Mesothelial cell of epicardium (in vitro differentiated cells): Measurements from ENCODE around the gene ELAVL2. TPM values are rescaled to one million over a fixed set of nuclear protein-coding genes. Genes with fewer than 3 reads are reported as not detected.

Experiments
- DNase-seq, 2 experiments: peaks; one replicate each; pipeline ENCODE4 v3.0.0; 2021; ENCODE audit warnings: low spot score in 2 of 2; ENCODE audit not compliant: unreplicated experiment in 2 of 2
- H3K27ac Mint-ChIP-seq: 2 replicates; pipeline ENCODE4 v1.8.0; 2021; ENCODE audit warnings: mixed read lengths
- H3K27me3 Mint-ChIP-seq: 2 replicates; pipeline ENCODE4 v1.8.0; 2021; ENCODE audit warnings: low read depth, mixed read lengths
- H3K36me3 Mint-ChIP-seq: 2 replicates; pipeline ENCODE4 v1.8.0; 2021; ENCODE audit warnings: mixed read lengths
- H3K4me1 Mint-ChIP-seq: 2 replicates; pipeline ENCODE4 v1.8.0; 2021; ENCODE audit warnings: mixed read lengths
- H3K4me3 Mint-ChIP-seq: 2 replicates; pipeline ENCODE4 v1.8.0; 2021; ENCODE audit warnings: mild to moderate bottlenecking, moderate library complexity, mixed read lengths
- H3K9me3 Mint-ChIP-seq: 2 replicates; pipeline ENCODE4 v1.8.0; 2021; ENCODE audit warnings: mixed read lengths
- CTCF ChIP-seq: fragments of 200-600 bp; sonication (generic); IDR thresholded peaks from one replicate; pipeline ENCODE4 v1.5.0; 2021; ENCODE audit warnings: antibody characterized with exemption; ENCODE audit not compliant: unreplicated experiment
- total RNA-seq: library from RNA; stranded (reverse); gene quantifications from 3 replicates; pipeline ENCODE4 v1.2.1, GENCODE V29; 2021

ELAVL2 gene
- total RNA-seq, 1 donor from 2014 or later, result 1.4 TPM

- Mint-ChIP-seq H3K36me3 (no peaks in the 10 kb centered on the region), H3K4me3 (no peak overlapping the region), H3K9me3 (peaks cover 14% of the 10 kb centered on the region), H3K27me3 (peaks cover 9% of the 10 kb centered on the region), H3K4me1 (no peaks in the 10 kb centered on the region), H3K27ac (no peak overlapping the region)
- no peak for DNase-seq
- TF ChIP-seq CTCF, result no peak
Measured at GRCh38 chr9:23772385-23772783, 53.7 kb downstream of the ELAVL2 start.

- Mint-ChIP-seq H3K36me3 (no peaks in the 10 kb centered on the region), H3K4me3 (no peak overlapping the region), H3K4me1 (no peaks in the 10 kb centered on the region), H3K27me3 (peaks cover 9% of the 10 kb centered on the region), H3K9me3 (peaks cover 14% of the 10 kb centered on the region), H3K27ac (no peak overlapping the region)
- no peak for TF ChIP-seq CTCF
- DNase-seq, result no peak
Measured at GRCh38 chr9:23771746-23772384, 54.2 kb downstream of the ELAVL2 start.

GRCh38 chr9:23769307-23769935, 56.6 kb downstream of the ELAVL2 start:
- Mint-ChIP-seq H3K36me3 (no peaks in the 10 kb centered on the region), H3K27ac (no peak overlapping the region), H3K27me3 (peaks cover 6% of the 10 kb centered on the region), H3K9me3 (peaks cover 14% of the 10 kb centered on the region), H3K4me3 (no peak overlapping the region), H3K4me1 (no peaks in the 10 kb centered on the region)
- TF ChIP-seq CTCF, result no peak
- no peak for DNase-seq

GRCh38 chr9:23768861-23769260, 57.2 kb downstream of the ELAVL2 start:
- no peak for TF ChIP-seq CTCF
- Mint-ChIP-seq H3K4me3 (no peak overlapping the region), H3K27me3 (peaks cover 6% of the 10 kb centered on the region), H3K36me3 (no peaks in the 10 kb centered on the region), H3K4me1 (no peaks in the 10 kb centered on the region), H3K9me3 (peaks cover 14% of the 10 kb centered on the region), H3K27ac (no peak overlapping the region)
- no peak for DNase-seq

GRCh38 chr9:23766613-23767012, 59.4 kb downstream of the ELAVL2 start:
- Mint-ChIP-seq H3K4me3 (no peak overlapping the region), H3K4me1 (no peaks in the 10 kb centered on the region), H3K36me3 (no peaks in the 10 kb centered on the region), H3K27ac (no peak overlapping the region), H3K27me3 (peaks cover 6% of the 10 kb centered on the region), H3K9me3 (peaks cover 14% of the 10 kb centered on the region)
- no peak for TF ChIP-seq CTCF
- DNase-seq, result no peak
